Endothelial cell of umbilical vein (primary cell): ENCODE results near the gene SRSF6. TPM values are rescaled to one million over a fixed set of nuclear protein-coding genes. Genes with fewer than 3 reads are reported as not detected.

Experiments
- BruUV-seq: library from RNA; stranded (reverse); fragments of 400-500 nt; replicated peaks from 2 replicates; lab custom pipeline; 2021; lab: Mats Ljungman, UMichigan
- CTCF ChIA-PET: fragments of 300-600, 350-600 bp; sonication (Branson Sonifier 250); formaldehyde crosslinking; loops from one replicate; lab custom pipeline; 2021; ENCODE audit warnings: antibody characterized with exemption, inconsistent platforms; lab: Charles Lee
- POLR2A ChIA-PET: fragments of 300-600, 350-600 bp; sonication (Branson Sonifier 250); formaldehyde crosslinking; loops from one replicate; lab custom pipeline; 2021; ENCODE audit warnings: antibody characterized with exemption, inconsistent platforms; lab: Charles Lee
- DNase-seq: peaks from one replicate; pipeline ENCODE4 v3.0.0-alpha.2; 2011; ENCODE audit warnings: low read depth, low spot score
- FAIRE-seq: peaks from 2 replicates; lab custom pipeline; 2011; peaks lifted over from hg19 to GRCh38; lab: Jason Lieb, UNC
- H2AFZ ChIP-seq: 2 replicates; pipeline ENCODE4 v1.6.0; 2012; ENCODE audit warnings: low read depth, low read length, control low read depth, inconsistent platforms
- H3K27ac ChIP-seq: 2 replicates; pipeline ENCODE4 v1.5.1; 2011; ENCODE audit warnings: low read depth, mild to moderate bottlenecking, control low read depth, low read length, moderate library complexity; ENCODE audit not compliant: insufficient read depth
- H3K27me3 ChIP-seq, 2 experiments: 2 replicates each; pipeline versions ENCODE4 v1.6.0 to v1.6.1; 2011; ENCODE audit warnings: low read length in 2 of 2, mixed read lengths in 1 of 2; ENCODE audit not compliant: control insufficient read depth in 2 of 2, insufficient read depth in 2 of 2
- H3K36me3 ChIP-seq, 2 experiments: 2 replicates in 1 of 2; 3 replicates in 1 of 2; pipeline ENCODE4 v1.5.1; 2011; ENCODE audit warnings: low read length in 2 of 2, mild to moderate bottlenecking in 1 of 2, moderate library complexity in 1 of 2; ENCODE audit not compliant: control insufficient read depth in 2 of 2, insufficient read depth in 2 of 2; ENCODE audit errors: extremely low read depth in 1 of 2
- H3K4me1 ChIP-seq: 3 replicates; pipeline ENCODE4 v1.5.1; 2011; ENCODE audit warnings: mild to moderate bottlenecking, low read length; ENCODE audit not compliant: control insufficient read depth, insufficient read depth; ENCODE audit errors: extremely low read depth
- H3K4me2 ChIP-seq: 2 replicates; pipeline ENCODE4 v1.6.1; 2011; ENCODE audit warnings: low read length, control low read depth, mixed read lengths; ENCODE audit not compliant: insufficient read depth
- H3K4me3 ChIP-seq, 3 experiments: fragments of 200-600 bp in 1 of 3; sonication (generic), shearing (Covaris generic) in 1 of 3; replicated peaks in 1 of 3; 2 replicates each; pipeline ENCODE4 v1.5.1; 2011 to 2016; ENCODE audit warnings: control low read depth in 3 of 3, low read length in 3 of 3, mild to moderate bottlenecking in 2 of 3, inconsistent platforms in 1 of 3, low read depth in 1 of 3, moderate library complexity in 1 of 3; ENCODE audit not compliant: insufficient read depth in 1 of 3
- H3K79me2 ChIP-seq: 2 replicates; pipeline ENCODE4 v1.6.0; 2012; ENCODE audit warnings: low read length, inconsistent platforms; ENCODE audit not compliant: control insufficient read depth, insufficient read depth
- H3K9ac ChIP-seq: replicated peaks from 2 replicates; pipeline ENCODE3; 2011; ENCODE audit warnings: low read length, control low read depth; ENCODE audit not compliant: insufficient read depth; ENCODE audit errors: extremely low read depth
- H3K9me1 ChIP-seq: replicated peaks from 3 replicates; pipeline ENCODE4 v1.6.0; 2011; ENCODE audit warnings: mild to moderate bottlenecking, low read length; ENCODE audit not compliant: control insufficient read depth, insufficient read depth; ENCODE audit errors: extremely low read depth
- H3K9me3 ChIP-seq: replicated peaks from 2 replicates; pipeline ENCODE4 v1.5.1; 2012; ENCODE audit warnings: low read length, inconsistent platforms; ENCODE audit not compliant: control insufficient read depth, insufficient read depth
- H4K20me1 ChIP-seq: replicated peaks from 2 replicates; pipeline ENCODE3; 2011; ENCODE audit warnings: mild to moderate bottlenecking, low read length; ENCODE audit not compliant: control insufficient read depth, insufficient read depth; ENCODE audit errors: extremely low read depth
- CTCF ChIP-seq, 2 donors: IDR thresholded peaks; 1 replicate in 1 of 2; 2 replicates in 1 of 2; pipeline ENCODE4 v1.5.1; 2011; ENCODE audit warnings: low read length in 2 of 2, mild to moderate bottlenecking in 2 of 2, moderate library complexity in 2 of 2, control low read depth in 1 of 2, inconsistent platforms in 1 of 2, low read depth in 1 of 2; ENCODE audit not compliant: insufficient read depth in 1 of 2; ENCODE audit errors: extremely low read depth in 1 of 2
- EZH2 ChIP-seq: IDR thresholded peaks from 2 replicates; pipeline ENCODE4 v1.6.1; 2012; ENCODE audit warnings: borderline replicate concordance, low read depth, mild to moderate bottlenecking, moderate library complexity, low read length, inconsistent platforms; ENCODE audit not compliant: severe bottlenecking
- FOS ChIP-seq: IDR thresholded peaks from 2 replicates; pipeline ENCODE4 v1.6.1; 2011; ENCODE audit warnings: mild to moderate bottlenecking, low read length, moderate library complexity, borderline replicate concordance; ENCODE audit not compliant: insufficient read depth
- GATA2 ChIP-seq: IDR thresholded peaks from 2 replicates; pipeline ENCODE4 v1.7.0; 2011; ENCODE audit warnings: low read depth, mild to moderate bottlenecking, moderate library complexity, mixed read lengths, low read length; ENCODE audit not compliant: insufficient read length, insufficient read depth
- JUN ChIP-seq: IDR thresholded peaks from 2 replicates; pipeline ENCODE4 v1.6.1; 2011; ENCODE audit warnings: borderline replicate concordance, low read depth; ENCODE audit not compliant: insufficient read length, insufficient read depth
- MAX ChIP-seq: IDR thresholded peaks from 2 replicates; pipeline ENCODE4 v1.6.1; 2011; ENCODE audit not compliant: insufficient read depth, insufficient read length
- MYC ChIP-seq: IDR thresholded peaks from one replicate; pipeline ENCODE4 v1.6.1; 2011; ENCODE audit warnings: mild to moderate bottlenecking, low read depth, low read length
- POLR2A ChIP-seq: IDR thresholded peaks from 2 replicates; pipeline ENCODE4 v1.6.1; 2012; ENCODE audit warnings: low read depth, mild to moderate bottlenecking, control low read depth, low read length
- POLR2AphosphoS5 ChIP-seq: IDR thresholded peaks from 2 replicates; pipeline ENCODE4 v1.6.1; 2012; ENCODE audit warnings: low read depth, mild to moderate bottlenecking, control low read depth, low read length, moderate library complexity; ENCODE audit not compliant: insufficient read depth
- dilution Hi-C: fragments of 300-500 bp; cut with MboI; formaldehyde crosslinking; loops from one replicate; pipeline ENCODE4 v1.15.0; 2019; ENCODE audit warnings: low sequenced_read_pairs; ENCODE audit not compliant: extremely low pct_ligation_motif_present
- intact Hi-C: fragments of 100-400 bp; cut with micrococcal nuclease; formaldehyde crosslinking; loops from one replicate; pipeline ENCODE4 v1.10.0; 2022
- polyA plus RNA-seq, 4 experiments: library from polyadenylated mRNA; depleted of rRNA in 3 of 4; stranded (reverse) in 3 of 4; unstranded in 1 of 4; fragments of >200 nt; gene quantifications; 2 replicates each; pipeline versions ENCODE4 v1.2.1 to v1.2.3, GENCODE V29; 2011 to 2012; ENCODE audit warnings: missing spikeins in 1 of 4
- total RNA-seq: library from RNA; stranded (reverse); gene quantifications from 2 replicates; pipeline ENCODE4 v1.2.3, GENCODE V29; 2021

Gene SRSF6
- total and polyA plus RNA-seq, 2 donors (not counting 3 experiments of a cell fraction or from before 2014, with no cell fraction given) = 61.9 to 157 TPM

- POLR2A ChIA-PET = no interaction called here
- DNase-seq (no peak), FAIRE-seq (no peak)
- H3K27me3 ChIP-seq = peaks cover 0 to under 1% of the 10 kb centered on the region in 2 experiments
- peaks cover 29% of the 10 kb centered on the region for H4K20me1 ChIP-seq
- H3K27ac ChIP-seq = no peak overlapping the region
- H3K36me3 ChIP-seq = peaks cover 26 to 52% of the 10 kb centered on the region in 2 experiments
- dilution Hi-C loops = no loop called here
- peaks cover 43% of the 10 kb centered on the region for H3K79me2 ChIP-seq
- intact Hi-C loops = no loop called here
- no peaks in the 10 kb centered on the region for H3K9me3 ChIP-seq
- CTCF ChIA-PET = interaction anchor here (1.0 kb wide), 1 partner anchor 9 kb away, joined by 4 read pairs; no protein-coding TSS in a partner anchor
- no peaks in the 10 kb centered on the region for H3K9me1 ChIP-seq
- TF ChIP-seq CTCF (IDR thresholded peaks at IDR 0.05; ENCODE audit: extremely low read depth in 1 of 2, insufficient read depth in 1 of 2, low read depth in 1 of 2, low read length in 2 of 2) (no peak), MAX (no peak), POLR2AphosphoS5 (no peak), JUN (no peak), MYC (no peak), FOS (no peak), POLR2A (no peak), GATA2 (no peak), EZH2 (no peak)
- no peak overlapping the region for H3K4me2 ChIP-seq
- H3K9ac ChIP-seq = no peak overlapping the region
- peaks cover 16% of the 10 kb centered on the region for H3K4me1 ChIP-seq
- H3K4me3 ChIP-seq = no peak overlapping the region
- H2AFZ ChIP-seq = no peak overlapping the region
- no TSS peak for BruUV-seq
Observed at GRCh38 chr20:43460830-43461200, 3.1 kb downstream of the SRSF6 start.
